GM11168 (cell line): ENCODE data around the gene ME1.

Experiments used
- in situ Hi-C: fragments of 300-500 bp; cut with MboI; formaldehyde crosslinking; loops from one replicate; pipeline ENCODE4 v1.12.0; 2022; ENCODE audit warnings: low sequenced_read_pairs; ENCODE audit not compliant: unreplicated experiment

The ME1 gene

DNA sequence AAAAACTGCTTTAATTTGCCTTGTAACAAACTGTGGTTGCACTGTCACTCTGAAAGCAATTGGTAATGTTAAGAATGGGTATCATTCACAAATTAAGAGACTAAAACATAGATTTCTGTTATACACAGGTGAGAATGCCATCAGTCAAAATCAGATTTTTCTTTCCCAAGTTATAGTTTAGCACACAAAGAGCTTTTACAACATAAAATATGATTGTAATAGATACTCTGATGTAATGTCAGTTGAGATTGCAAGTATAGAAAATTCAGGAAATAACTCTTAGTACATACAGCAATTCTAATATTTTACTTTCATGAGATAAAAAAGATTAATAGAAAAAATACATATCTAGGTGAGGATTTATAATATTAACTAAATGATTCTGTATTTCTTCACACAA is 2.3 kb upstream of the ME1 start:
- in situ Hi-C loops, result no loop called here

DNA sequence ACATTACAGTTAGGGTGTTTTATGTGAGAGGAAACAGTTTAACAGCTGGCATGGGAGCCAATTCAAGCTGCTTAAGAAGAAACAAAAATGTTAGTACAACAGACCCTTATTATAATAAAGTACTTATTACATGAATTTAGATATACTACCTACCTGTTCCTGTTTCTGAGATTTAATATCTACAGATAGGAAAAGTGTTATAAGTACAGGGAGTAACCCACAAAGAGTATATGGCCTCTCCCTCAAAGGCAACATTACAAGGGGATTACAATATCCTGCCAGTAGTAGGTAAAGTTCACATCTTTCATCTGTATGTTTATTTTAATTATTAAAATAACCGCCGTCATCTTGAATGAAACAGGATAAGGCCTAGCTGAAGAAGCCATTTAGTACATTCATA is 1.8 kb upstream of the ME1 start:
- in situ Hi-C loops, result no loop called here

DNA sequence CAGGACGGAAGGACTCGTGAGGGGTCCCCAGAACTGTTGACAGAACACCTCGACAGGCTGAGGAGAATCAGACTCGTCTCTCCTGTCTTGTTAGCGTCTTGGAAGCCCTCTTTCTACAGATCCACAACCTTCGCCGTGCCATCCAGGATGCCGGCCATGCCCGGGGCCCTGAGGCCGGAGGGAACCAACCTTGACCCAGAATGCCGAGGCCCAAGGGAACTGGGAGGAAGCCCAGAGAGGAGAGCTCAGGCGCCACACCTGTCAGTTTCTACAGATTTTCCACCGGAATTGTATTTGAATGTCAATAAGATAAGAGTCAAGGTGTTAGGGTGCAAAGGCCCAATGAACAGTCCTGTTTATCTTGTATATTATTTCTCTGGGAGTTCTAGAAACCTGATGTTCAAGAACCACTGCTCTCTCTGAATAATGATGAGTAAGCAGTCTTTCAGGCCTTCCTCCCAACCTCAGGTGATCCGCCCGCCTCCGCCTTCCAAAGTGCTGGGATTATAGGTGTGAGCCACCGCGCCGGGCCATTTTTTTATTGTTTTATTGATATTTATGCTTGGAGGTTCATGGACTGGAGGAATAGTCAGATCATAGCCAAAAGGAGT is 799 bp upstream of the ME1 start:
- in situ Hi-C loops, result no loop called here

DNA sequence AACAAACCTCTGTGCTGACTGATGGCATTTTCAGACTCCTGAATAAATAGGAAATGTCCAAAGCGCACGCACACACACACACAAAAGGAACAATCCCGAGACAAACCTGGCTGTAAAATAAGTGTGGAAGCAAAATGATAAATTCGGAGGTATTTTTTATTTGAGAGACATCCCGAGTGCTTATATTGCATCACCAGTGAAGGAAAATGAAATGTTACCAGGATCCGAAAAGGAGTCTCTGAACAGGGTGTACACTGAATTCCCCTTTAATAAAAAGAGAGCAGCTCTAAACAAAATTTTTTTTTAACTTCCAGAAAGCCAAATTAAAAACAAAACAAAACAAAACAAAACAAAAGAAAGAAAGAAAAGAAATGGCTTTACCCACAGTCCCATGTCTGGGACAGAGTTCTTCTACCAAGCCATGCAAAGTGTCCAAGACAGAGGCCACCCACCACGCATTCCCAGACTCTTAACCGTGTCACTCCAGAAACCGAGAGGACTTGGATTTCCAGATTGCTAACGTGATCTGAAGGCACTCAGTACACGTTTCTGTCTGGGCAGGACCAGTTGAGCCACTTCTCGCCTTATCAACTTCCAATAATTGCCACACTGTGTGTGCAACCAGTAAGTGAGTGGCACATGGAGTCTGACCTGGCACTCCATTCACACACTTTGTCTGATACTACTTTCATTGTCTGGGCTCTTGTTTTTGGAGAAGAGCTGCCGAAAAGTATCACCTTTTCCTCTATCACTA is 817 bp downstream of the ME1 start:
- in situ Hi-C loops, result loop anchor here (10.0 kb wide), 1 partner anchor 85 kb away; the partner anchor contains the start of gene PRSS35

DNA sequence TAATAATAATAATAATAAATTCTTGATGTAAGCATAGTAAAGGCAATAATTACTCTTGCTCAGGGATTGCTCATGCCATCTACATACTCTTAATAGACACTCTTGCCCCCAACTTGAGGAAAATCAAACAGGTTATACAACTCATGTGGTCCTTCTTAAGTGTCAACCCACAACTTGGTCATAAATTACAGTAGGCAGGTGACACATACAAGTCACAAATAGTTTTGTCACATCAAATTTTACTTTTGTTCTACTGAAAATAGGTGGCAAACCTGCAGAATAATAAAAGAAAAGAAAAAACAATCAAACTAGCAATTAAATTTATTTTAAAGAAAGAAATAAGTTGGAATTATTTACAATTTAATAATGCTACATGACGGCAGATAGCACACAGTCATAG is 1.6 kb downstream of the ME1 start:
- in situ Hi-C loops, result loop anchor here (10.0 kb wide), 1 partner anchor 86 kb away; the partner anchor contains the start of gene PRSS35

DNA sequence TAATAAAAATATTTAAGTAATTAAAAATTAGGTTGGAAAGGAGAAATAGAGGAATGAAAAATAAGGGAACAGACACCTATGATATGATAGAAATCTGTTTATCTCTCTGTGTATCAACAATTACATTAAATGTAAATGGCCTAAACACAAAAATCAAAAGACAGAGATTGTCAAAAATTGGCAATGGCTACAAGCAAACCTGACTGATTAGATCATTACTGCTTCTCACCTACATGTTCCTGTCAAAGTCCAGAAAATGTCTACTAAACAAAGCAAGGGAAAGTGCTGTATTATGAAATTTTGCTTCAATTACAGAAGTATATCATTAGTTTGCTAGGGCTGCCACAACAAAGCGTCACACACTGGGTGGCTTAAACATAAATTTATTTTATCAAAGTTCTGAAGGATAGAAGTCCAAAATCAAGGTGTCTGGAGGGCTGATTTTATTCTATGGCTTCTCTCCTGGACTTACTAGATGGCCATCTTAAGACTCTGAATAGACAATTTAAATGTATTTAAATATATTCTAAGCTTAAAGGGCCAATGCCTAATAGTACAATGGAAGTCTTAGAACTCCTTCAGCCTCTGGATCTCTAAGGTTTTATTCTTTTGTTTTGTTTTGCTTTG is 6.3 kb downstream of the ME1 start:
- in situ Hi-C loops, result loop anchor here (10.0 kb wide), 1 partner anchor 90 kb away; the partner anchor contains the start of gene PRSS35

DNA sequence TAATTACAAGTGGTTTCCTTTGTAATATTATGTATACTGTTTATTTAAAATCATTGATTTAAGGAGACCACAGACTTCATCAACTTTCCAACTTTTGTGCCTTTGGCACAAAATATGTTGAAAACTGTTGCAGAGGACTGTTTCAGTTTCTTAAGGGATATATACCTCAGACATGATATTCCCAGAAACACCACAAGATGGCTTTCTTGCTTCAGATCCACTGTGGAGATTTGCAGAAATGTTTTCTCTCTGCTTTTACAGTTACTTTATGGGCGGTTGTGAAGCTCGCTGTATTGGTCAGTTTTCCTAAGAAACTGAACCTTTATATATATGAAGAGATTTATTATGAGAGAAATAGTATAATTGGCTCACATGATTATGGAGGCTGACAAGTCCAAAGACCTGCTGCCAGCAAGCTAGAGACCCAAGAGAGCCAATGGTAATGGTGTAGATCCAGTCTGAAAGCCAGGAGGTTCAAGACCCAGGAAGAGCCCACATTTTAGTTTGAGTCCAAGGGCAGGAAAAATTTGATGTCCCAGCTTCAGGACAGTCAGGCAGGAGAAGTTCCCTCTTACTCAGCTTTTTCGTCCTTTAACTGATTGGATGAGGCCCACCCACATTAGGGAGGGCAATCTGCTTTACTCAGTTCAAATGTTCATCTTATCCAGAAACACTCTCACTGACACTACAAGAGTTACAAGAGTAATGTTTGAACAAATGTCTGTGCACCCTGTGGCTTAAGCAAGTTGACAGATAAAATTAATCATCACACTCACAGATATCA is 12.8 kb downstream of the ME1 start:
- in situ Hi-C loops, result no loop called here

DNA sequence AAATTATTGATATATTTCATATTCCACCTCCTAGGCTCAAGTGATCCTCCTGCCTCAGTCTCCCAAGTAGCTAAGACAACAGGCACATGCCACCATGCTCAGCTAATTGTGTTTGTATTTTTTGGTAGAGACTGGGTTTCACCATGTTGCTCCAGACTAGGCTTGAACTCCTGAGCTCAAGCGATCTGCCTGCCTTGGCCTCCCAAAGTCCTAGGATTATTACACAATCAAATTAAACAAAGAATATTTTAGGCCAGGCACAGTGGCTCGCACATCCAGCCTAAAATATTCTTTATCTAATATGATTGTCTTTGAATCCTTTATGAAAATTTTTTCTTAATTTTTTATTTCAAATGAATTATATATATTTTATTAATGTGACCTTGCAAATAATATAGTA is 17.8 kb downstream of the ME1 start:
- in situ Hi-C loops, result no loop called here

DNA sequence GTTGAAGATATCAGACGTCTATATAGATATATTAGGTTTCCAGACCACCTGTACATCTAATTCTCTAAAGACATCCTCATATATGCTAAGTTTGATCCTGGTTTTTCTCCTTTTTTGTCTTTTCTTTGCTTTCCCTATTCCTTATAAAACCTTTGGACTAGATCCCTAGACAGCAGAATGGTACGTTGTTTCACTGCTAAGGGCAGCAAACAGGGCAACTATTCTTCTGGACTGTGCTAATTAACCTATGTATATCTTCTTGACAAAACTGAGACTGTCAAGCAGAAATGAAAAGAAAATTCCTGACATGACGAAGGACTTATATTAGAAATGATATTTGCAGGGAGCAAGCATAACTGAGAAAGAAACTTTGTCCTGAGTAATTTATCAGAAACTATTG is 19.1 kb downstream of the ME1 start:
- in situ Hi-C loops, result no loop called here

DNA sequence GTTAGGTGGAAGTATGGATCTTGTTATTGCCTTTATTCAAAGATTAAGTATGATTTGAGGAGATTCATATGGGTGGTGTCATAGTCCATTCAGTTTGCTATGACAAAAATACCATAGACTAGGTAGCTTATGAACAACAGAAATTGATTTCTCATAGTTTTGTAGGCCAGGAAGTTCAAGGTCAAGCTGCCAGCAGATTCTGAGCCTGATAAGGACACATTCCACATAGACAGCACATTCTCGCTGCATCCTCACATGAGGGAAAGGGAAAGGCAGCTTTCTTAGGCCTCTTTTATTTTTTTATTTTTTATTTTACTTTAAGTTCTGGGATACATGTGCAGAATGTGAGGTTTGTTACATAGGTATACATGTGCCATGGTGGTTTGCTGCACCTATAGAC is 27.7 kb downstream of the ME1 start:
- in situ Hi-C loops, result no loop called here

DNA sequence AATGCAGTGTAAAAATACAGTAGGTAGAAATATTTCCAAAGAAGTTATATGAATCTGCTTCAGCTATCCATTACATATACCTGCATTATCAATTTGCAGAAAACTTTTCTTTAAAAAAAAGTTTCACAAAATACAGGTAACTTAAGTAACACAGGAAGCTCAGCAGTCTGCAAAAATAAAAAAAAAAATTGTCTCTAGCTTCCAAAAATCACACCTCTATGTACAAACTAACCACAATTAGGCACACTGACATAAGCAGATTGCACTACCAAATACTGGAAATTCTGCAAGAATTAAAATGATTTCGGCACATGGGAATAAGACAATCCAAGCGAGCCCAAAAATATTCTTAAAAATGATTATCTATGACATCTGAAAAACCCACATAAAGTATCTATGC is 41.2 kb downstream of the ME1 start:
- in situ Hi-C loops, result no loop called here

DNA sequence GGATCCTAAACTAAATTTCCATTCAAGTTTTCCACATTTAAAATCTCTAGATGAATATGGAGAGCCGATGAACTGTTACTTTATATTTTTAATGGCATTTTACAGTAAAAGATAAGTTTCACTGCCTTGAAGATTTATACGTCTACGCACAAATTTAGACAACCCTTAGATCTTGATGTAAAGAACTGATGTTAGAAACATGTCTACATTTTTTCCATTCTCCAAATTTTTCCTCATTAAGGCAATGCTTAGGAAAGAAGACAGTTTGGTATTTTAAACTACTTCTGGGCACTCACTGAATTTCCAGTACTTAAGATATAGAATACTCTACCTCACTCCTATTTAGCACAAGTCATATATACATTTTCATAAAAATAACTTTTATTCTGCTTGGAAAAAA is 45.4 kb downstream of the ME1 start:
- in situ Hi-C loops, result no loop called here

DNA sequence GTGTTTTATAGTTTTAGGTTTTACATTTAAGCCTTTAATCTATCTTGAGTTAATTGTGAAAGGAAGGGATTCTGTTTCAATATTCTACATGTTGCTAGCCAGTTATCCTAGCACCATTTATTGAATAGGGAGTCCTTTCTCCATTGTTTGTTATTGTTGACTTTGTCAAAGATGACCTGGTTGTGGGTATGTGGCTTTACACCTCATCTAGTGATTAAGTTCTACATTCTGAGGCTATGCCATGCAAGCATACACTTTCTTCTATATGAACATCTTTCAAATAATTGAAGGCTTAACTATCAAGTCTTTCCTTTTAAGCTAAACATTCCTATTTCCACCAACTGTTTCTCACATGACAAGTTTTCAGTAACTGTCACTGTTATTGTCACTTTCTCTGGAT is 46.1 kb downstream of the ME1 start:
- in situ Hi-C loops, result no loop called here

DNA sequence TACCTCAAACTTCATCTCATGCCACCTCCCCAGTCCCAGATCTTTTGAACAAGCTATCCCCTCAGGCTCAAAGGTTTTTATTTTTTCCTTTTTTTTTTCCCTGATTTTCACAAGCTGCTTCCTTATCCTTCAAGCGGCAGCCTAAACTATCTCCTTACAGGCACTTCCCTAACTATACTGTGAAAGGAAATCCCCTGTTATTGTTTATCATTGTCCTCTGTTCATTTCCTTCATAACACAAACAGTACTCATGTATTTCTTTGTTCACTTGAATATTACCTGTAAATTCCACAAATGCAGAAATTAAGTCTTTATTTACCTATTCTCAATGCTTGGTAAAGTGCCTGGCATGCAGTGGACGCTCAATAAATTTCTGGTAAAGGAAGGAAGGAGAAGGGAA is 48.9 kb downstream of the ME1 start:
- in situ Hi-C loops, result no loop called here

DNA sequence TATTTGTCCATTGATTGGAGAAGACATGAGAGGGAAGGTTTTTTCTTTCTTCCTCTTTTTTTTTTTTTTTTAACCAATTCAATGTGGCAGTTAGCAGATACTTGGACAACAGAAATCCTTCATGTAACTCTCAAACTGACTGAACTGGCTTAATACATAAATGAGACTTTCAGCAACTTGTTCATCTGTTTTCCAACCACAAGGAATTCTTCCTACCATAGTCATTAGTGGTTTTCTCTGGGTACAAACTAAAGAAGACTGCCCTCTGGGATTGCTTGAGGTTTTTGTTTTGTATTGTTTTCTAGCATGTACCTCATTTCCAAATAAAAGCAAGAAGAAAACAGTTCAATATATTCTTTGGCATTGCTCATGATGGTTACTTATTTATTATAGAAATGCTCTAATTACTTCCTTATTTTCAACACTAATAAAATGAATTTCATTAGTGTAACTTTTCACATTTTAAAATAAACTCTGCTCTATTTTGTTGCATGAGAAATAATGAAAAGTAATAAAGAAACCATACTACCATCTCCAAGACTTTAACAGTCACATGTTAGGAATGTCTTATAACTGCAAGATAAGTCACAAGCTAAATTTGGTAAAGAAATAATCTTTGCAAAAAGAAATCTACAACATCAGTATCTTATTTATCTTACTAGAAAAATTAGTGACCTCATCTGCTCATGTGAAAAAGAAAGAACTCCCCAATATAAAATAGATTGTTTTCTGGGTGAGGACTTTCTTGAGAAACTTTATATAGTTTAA is 52.0 kb downstream of the ME1 start:
- in situ Hi-C loops, result no loop called here

DNA sequence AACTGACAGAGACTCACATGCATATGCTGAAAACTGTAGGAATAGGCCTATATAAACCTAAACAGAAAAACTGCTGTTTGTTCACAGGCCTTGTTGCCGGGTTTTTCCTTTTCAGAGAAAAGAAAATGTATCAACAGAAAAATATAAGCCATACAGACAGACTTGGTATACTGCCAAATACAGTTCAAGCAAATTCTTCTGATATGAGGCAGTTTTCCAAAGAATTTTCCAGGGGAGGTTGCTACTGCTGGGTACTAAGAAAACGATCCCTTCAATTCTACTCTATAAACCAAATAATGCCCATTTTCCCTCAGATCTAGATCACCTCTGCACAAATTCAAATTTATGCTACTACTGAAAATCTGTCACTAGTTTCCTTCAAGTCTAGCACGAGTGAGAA is 59.4 kb downstream of the ME1 start:
- in situ Hi-C loops, result no loop called here

DNA sequence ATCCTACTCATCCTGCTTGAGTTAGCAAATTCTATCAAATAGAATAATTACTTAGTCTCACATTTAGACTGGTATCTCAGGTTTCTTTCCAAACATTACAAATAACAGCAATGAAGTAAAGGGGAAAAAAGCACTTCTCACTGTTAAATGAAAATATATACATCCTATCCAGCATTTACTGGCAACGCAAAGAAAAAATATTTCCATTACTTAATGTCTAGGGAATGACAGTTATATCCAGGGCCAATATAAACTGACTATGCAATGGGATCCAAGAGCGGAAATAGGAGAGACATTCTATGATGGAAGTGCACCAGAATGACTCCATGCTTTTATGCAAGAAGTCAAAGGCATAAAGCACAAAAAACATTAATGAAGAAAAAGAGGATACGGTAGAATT is 60.3 kb downstream of the ME1 start:
- in situ Hi-C loops, result no loop called here

DNA sequence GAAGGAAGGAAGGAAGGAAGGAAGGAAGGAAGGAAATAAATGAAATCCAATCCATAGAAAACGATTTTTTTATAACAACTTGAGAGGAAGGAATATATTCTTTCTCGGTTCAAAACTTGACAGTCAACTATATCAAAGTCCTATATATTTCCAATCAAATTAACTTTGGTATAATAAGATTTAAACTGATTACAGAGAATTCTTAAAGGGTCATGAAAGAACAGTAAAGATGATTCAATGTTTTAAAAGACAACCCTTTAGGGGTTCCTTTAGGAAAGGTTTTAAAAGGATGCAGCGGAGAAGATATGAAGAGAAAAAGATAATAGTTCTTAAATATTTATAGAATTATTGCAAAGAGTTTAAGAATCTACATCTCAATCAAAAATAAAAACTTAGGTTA is 61.2 kb downstream of the ME1 start:
- in situ Hi-C loops, result no loop called here

DNA sequence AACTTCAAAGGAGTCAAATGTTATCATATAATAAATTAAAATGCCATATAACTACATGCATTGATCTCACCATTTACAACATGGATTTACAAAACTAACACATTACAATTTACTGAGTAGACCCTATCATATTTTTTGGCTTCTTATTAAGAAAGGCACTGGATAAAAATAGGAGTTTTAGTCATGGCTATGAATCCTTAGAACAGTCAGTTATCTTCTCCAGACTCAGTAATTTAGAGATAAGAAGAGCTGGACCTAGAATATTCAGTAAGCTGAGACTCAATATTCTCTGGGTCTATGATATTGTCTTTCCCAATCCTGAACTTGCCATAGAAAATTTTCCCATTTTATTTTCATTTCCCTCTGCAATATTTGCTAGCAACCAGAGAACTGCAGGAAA is 62.3 kb downstream of the ME1 start:
- in situ Hi-C loops, result no loop called here

DNA sequence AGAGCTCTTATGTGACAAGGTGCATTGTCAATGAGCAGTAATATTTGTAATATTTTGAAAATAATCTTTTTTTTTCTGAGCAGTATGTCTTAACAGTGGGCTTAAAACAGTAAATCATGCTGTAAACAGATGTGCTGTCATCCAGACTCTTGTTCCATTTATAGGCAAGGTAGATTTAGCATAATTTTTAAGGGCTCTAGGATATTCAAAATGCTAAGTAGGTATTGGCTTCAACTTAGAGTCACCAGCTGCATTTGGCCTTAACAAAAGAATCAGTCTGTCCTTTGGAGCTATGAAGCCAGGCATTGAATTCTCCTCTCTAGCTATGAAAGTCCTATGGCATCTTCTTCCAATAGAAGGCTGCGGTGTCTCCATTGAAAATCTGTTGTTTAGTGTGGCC is 63.7 kb downstream of the ME1 start:
- in situ Hi-C loops, result no loop called here
